Kidney (tissue), 14 donors: Measurements from ENCODE around the gene PTPA. TPM values are rescaled to one million over a fixed set of nuclear protein-coding genes. Genes with fewer than 3 reads are reported as not detected.

Experiments
- DNase-seq, 5 donors: peaks; one replicate each; pipeline ENCODE4 v3.0.0-alpha.2; 2013 to 2020
- FAIRE-seq: peaks from 2 replicates; lab custom pipeline; 2012; peaks lifted over from hg19 to GRCh38; lab: Jason Lieb, UNC
- H3K27ac ChIP-seq, 2 donors: one replicate each; pipeline ENCODE4 v1.7.0; 2013; ENCODE audit warnings: low read depth in 2 of 2, low read length in 2 of 2, inconsistent platforms in 1 of 2
- H3K27me3 ChIP-seq: one replicate; pipeline ENCODE4 v1.7.1; 2013; ENCODE audit warnings: low read length, inconsistent platforms; ENCODE audit not compliant: control insufficient read depth, insufficient read depth
- H3K36me3 ChIP-seq, 3 donors: one replicate each; pipeline versions ENCODE4 v1.7.0 to v1.7.1; 2013; ENCODE audit warnings: low read length in 3 of 3, control low read depth in 1 of 3, inconsistent platforms in 1 of 3; ENCODE audit not compliant: insufficient read depth in 3 of 3, control insufficient read depth in 2 of 3
- H3K4me1 ChIP-seq, 3 donors: one replicate each; pipeline versions ENCODE4 v1.7.0 to v1.7.1; 2013; ENCODE audit warnings: low read length in 3 of 3, inconsistent platforms in 1 of 3, low read depth in 1 of 3; ENCODE audit not compliant: control insufficient read depth in 2 of 3, insufficient read depth in 2 of 3
- H3K4me3 ChIP-seq, 3 donors: one replicate each; pipeline versions ENCODE4 v1.7.0 to v1.8.1; 2013; ENCODE audit warnings: low read length in 3 of 3, control low read depth in 1 of 3, inconsistent platforms in 1 of 3
- H3K9ac ChIP-seq, 3 donors: one replicate each; pipeline versions ENCODE4 v1.7.0 to v1.7.1; 2013; ENCODE audit warnings: low read length in 3 of 3, control low read depth in 1 of 3, inconsistent platforms in 1 of 3
- H3K9me3 ChIP-seq, 3 donors: one replicate each; pipeline versions ENCODE4 v1.7.0 to v1.7.1; 2013; ENCODE audit warnings: low read length in 3 of 3, control low read depth in 1 of 3, inconsistent platforms in 1 of 3; ENCODE audit not compliant: control insufficient read depth in 2 of 3, insufficient read depth in 1 of 3
- intact Hi-C: fragments of 100-400 bp; cut with DNase I; formaldehyde crosslinking; loops from one replicate; pipeline ENCODE4 v1.11.1; 2022
- polyA plus RNA-seq: library from polyadenylated mRNA; stranded (reverse); fragments of 350-450 nt; fragmentation: Illumina TruSeq; extraction: RNeasy Lipid Tissue Mini Kit (QIAGEN cat#74804); gene quantifications from one replicate; pipeline ENCODE4 v1.2.3, GENCODE V29; 2014; ENCODE audit warnings: low read depth, low replicate concordance; ENCODE audit not compliant: insufficient read depth
- total RNA-seq: library from RNA; stranded (reverse); fragmentation: NEBNext Ultra II Directional; extraction: Animal tissue kit (Norgen Biotek cat#: 25700); gene quantifications from one replicate; pipeline ENCODE4 v1.2.1, GENCODE V29; 2021
- TF ChIP-seq, protein P1 (sequence below): IDR thresholded peaks from 3 replicates; pipeline ENCODE4 v1.5.1; 2012; ENCODE audit warnings: mild to moderate bottlenecking, moderate library complexity, borderline replicate concordance; ENCODE audit not compliant: insufficient read depth; ENCODE audit errors: extremely low read depth
- donor health status: control.
- donor health status: control.
- donor health status: control.
- donor health status: control.
- donor health status: control.
- donor health status: DM: yes; HTN: yes; CAD: no.
- donor health status: Normal renal cell carcinoma (clear cell type).

Gene PTPA
- total and polyA plus RNA-seq, 2 donors from 2014 or later = 161 to 164 TPM

- intact Hi-C loops = no loop called here
- H3K4me3 ChIP-seq = peak overlapping the region; percentile 42 to 65 (median 59)
- FAIRE-seq = no peak
Measured at GRCh38 chr9:129140397-129141065, 29.3 kb downstream of the PTPA start.

DNA sequence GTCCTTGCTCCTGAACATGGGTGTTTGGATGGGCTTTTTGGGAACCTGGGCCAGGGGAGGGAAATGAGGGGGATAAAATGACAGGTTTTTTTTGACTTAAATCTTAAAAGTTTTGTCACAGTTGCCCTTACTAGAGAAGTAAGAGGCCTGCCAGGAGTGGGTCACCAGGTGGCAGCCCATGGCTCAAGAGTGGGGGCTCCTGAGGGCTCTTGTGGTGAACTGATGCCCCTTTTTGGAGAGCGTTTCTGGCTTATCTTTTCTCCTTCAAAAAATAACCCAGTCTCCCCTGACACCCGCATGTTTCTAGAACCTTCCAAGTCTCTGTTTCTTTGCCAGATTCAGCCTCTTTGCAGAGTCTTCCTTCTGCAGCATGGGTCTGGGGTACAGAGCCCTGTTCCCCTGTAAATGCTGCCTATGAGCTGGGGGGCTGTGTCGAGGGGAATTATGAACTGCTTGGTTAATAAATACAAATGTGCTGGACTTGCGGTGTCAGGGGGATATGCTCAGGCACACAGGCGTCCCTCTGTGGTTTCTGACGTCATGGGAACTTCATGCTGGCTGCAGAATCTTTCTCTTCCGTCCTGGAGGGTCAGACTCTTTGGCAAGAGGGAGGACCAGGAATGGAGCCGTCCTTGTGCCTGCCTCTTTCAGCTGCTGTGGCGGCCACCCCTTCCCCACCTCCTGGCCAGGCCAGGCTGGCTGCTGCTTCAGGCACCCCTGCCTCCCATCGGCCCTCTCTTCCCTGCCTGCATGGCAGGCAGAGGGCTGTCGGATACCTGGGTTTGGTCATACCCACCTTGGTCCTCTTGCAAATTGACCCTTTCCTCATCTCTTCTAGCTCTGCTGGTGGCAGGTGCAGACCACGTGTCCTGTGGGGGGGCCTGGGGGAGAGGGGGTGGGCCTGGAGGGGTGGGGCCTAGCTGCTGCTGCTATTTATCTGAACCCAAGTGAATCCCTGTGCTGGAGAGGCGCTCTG, 30.1 kb downstream of the PTPA start:
- peak overlapping the region; percentile 99 to 100 for H3K27ac ChIP-seq
- H3K36me3 ChIP-seq = peaks cover 0 to 8% (median 3%) of the 10 kb centered on the region in 3 donors
- peaks cover 11 to 74% (median 71%) of the 10 kb centered on the region in 3 donors for H3K4me1 ChIP-seq
- H3K4me3 ChIP-seq = peak overlapping the region; percentile 24 to 65 (median 36)
- intact Hi-C loops = no loop called here
- FAIRE-seq = no peak
- H3K9ac ChIP-seq = peak overlapping the region; percentile 13 to 97 (median 90)
- TF ChIP-seq, protein P1, sequence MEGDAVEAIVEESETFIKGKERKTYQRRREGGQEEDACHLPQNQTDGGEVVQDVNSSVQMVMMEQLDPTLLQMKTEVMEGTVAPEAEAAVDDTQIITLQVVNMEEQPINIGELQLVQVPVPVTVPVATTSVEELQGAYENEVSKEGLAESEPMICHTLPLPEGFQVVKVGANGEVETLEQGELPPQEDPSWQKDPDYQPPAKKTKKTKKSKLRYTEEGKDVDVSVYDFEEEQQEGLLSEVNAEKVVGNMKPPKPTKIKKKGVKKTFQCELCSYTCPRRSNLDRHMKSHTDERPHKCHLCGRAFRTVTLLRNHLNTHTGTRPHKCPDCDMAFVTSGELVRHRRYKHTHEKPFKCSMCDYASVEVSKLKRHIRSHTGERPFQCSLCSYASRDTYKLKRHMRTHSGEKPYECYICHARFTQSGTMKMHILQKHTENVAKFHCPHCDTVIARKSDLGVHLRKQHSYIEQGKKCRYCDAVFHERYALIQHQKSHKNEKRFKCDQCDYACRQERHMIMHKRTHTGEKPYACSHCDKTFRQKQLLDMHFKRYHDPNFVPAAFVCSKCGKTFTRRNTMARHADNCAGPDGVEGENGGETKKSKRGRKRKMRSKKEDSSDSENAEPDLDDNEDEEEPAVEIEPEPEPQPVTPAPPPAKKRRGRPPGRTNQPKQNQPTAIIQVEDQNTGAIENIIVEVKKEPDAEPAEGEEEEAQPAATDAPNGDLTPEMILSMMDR = no peak
- no peaks in the 10 kb centered on the region for H3K9me3 ChIP-seq
- no peaks in the 10 kb centered on the region for H3K27me3 ChIP-seq
- DNase-seq = peak in 4 of 5 donors; percentile 53 to 84 (median 70)

More at GRCh38 chr9:129140397-129141065, 29.3 kb downstream of the PTPA start:
- peaks cover 11 to 66% (median 62%) of the 10 kb centered on the region in 3 donors for H3K4me1 ChIP-seq
- no peaks in the 10 kb centered on the region for H3K27me3 ChIP-seq
- H3K27ac ChIP-seq = peak overlapping the region; percentile 99 to 100
- TF ChIP-seq, protein P1 = no peak
- H3K36me3 ChIP-seq = peaks cover 0 to 7% (median 3%) of the 10 kb centered on the region in 3 donors
- peak overlapping the region; percentile 54 to 100 (median 99) for H3K9ac ChIP-seq
- no peaks in the 10 kb centered on the region for H3K9me3 ChIP-seq
- DNase-seq = peak in 3 of 5 donors; percentile 69 to 91 (median 73)

DNA sequence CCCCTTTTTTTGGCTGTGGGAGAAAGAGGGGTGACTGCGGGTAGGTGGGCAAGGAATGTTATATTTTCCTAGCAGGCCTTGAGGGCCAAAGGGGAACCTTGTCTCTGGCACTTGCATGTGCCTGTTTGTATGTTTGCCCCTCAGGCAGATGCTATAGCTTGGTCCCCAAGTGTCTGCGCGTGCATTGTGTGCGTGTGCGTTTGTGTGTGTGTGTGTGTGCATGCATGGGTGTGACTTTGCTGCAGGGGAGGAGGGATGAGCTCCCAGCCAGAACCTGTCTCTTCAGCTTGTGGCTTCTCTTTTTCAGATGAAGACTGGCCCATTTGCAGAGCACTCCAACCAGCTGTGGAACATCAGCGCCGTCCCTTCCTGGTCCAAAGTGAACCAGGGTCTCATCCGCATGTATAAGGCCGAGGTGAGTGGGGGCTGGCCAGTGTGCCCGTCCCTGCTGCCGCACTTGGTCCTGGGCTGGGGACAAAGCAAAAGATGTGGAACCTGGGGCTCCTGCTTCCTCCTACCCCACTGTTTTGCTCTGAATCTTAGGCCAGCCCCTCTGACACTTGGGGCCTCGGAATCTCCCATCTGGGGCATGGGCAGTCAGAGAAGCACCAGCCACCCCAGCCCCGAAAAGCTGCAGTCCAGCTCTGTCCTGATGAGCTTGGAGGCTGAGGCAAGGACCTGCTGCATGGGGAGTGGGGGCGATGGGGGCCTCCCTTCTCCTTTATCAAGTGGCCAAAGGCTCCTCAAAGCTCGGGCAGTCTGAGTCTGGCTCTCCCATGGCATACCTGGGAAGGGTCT, 31.1 kb downstream of the PTPA start:
- no peaks in the 10 kb centered on the region for H3K9me3 ChIP-seq
- peaks cover 0 to 5% (median 0%) of the 10 kb centered on the region in 3 donors for H3K36me3 ChIP-seq
- FAIRE-seq (no peak), DNase-seq (peak in 1 of 5 donors; percentile 53)
- TF ChIP-seq, protein P1 = no peak
- H3K4me1 ChIP-seq = peaks cover 11 to 77% (median 72%) of the 10 kb centered on the region in 3 donors
- no peaks in the 10 kb centered on the region for H3K27me3 ChIP-seq
- intact Hi-C loops = no loop called here
- peak overlapping the region in 2 of 3 donors; percentile 27 to 39 for H3K4me3 ChIP-seq
- peak overlapping the region; percentile 99 to 100 for H3K27ac ChIP-seq
- peak overlapping the region in 2 of 3 donors; percentile 35 to 52 for H3K9ac ChIP-seq
